HepG2 (cell line): ENCODE measurements around the gene MEGF6. TPM values are rescaled to one million over a fixed set of nuclear protein-coding genes. Genes with fewer than 3 reads are reported as not detected.

Source experiments
- EP300 ChIP-seq, 3 experiments: sonication (generic) in 1 of 3; formaldehyde crosslinking in 1 of 3; IDR thresholded peaks; 2 replicates each; pipeline versions ENCODE4 v1.5.1 to v1.6.1; 2011 to 2020; ENCODE audit warnings: low read depth in 2 of 3, low read length in 2 of 3, borderline replicate concordance in 1 of 3, improper control_type of control experiment in 1 of 3, mild to moderate bottlenecking in 1 of 3, missing genetic modification reagents in 1 of 3, moderate library complexity in 1 of 3
- KDM5B ChIP-seq: sonication (generic); formaldehyde crosslinking; IDR thresholded peaks from 2 replicates; pipeline ENCODE4 v1.4.0; 2020; ENCODE audit warnings: missing genetic modification reagents, mild to moderate bottlenecking, borderline replicate concordance
- MZF1 ChIP-seq: sonication (generic); formaldehyde crosslinking; IDR thresholded peaks from 2 replicates; pipeline ENCODE4 v1.8.1; 2023; ENCODE audit warnings: mild to moderate bottlenecking, missing genetic modification reagents, borderline replicate concordance
- PAX8 ChIP-seq: sonication (generic); formaldehyde crosslinking; IDR thresholded peaks from 2 replicates; pipeline ENCODE4 v1.8.0; 2022; ENCODE audit warnings: mild to moderate bottlenecking, missing genetic modification reagents, borderline replicate concordance
- POLR2AphosphoS2 ChIP-seq: IDR thresholded peaks from 2 replicates; pipeline ENCODE4 v1.6.1; 2011; ENCODE audit warnings: low read depth, low read length, improper control_type of control experiment
- RAD51 ChIP-seq: fragments of 450-650 bp; IDR thresholded peaks from 2 replicates; pipeline ENCODE4 v1.6.1; 2016; ENCODE audit warnings: borderline replicate concordance
- SOX13 ChIP-seq, 3 experiments: fragments of 450-650 bp in 1 of 3; sonication (generic) in 1 of 3; formaldehyde crosslinking in 1 of 3; IDR thresholded peaks in 2 of 3; conservative IDR thresholded peaks in 1 of 3; 2 replicates each; pipeline versions ENCODE4 v1.5.0 to v1.6.1; 2016 to 2020; ENCODE audit warnings: antibody characterized with exemption in 1 of 3, mild to moderate bottlenecking in 1 of 3, missing compliant biosample characterization in 1 of 3, missing genetic modification reagents in 1 of 3, moderate library complexity in 1 of 3
- TEAD3 ChIP-seq: optimal IDR thresholded peaks from 2 replicates; pipeline ENCODE3; 2016; ENCODE audit warnings: borderline replicate concordance
- ZNF446 ChIP-seq: sonication (generic); formaldehyde crosslinking; IDR thresholded peaks from 2 replicates; pipeline ENCODE4 v1.5.0; 2020; ENCODE audit warnings: mild to moderate bottlenecking, missing genetic modification reagents
- polyA plus RNA-seq, 8 experiments: library from polyadenylated mRNA; depleted of rRNA in 3 of 8; stranded (reverse) in 7 of 8; unstranded in 1 of 8; fragments of >200 nt; fragmentation: Illumina TruSeq in 4 of 8; extraction: Trizol in 4 of 8; gene quantifications; 2 replicates each; pipeline versions ENCODE4 v1.2.1 to v1.2.3, GENCODE V29; 2011 to 2016; ENCODE audit warnings: low read depth in 4 of 8, missing spikeins in 1 of 8, mixed read lengths in 1 of 8; ENCODE audit not compliant: insufficient read depth in 1 of 8
- total RNA-seq, 5 experiments: library from RNA; depleted of rRNA; stranded (reverse); fragments of >200 nt; fragmentation: Illumina TruSeq; extraction: Trizol; gene quantifications; 2 replicates each; pipeline ENCODE4 v1.2.3, GENCODE V29; 2016; ENCODE audit warnings: low read depth in 1 of 5
- TF ChIP-seq, protein P1 (sequence below): sonication (generic); formaldehyde crosslinking; conservative IDR thresholded peaks from 2 replicates; pipeline ENCODE4 v1.8.0; 2022; ENCODE audit warnings: low read depth, missing genetic modification reagents
- TF ChIP-seq, protein P2 (sequence below): IDR thresholded peaks from 2 replicates; pipeline ENCODE4 v1.4.0; 2020; ENCODE audit warnings: mild to moderate bottlenecking, missing genetic modification reagents
- TF ChIP-seq, protein P3 (sequence below): sonication (generic); formaldehyde crosslinking; IDR thresholded peaks from 2 replicates; pipeline ENCODE4 v1.4.0; 2020; ENCODE audit warnings: missing genetic modification reagents, borderline replicate concordance
- TF ChIP-seq, protein P4 (sequence below): sonication (generic); formaldehyde crosslinking; IDR thresholded peaks from 2 replicates; pipeline ENCODE4 v1.5.1; 2020; ENCODE audit warnings: missing genetic modification reagents, mild to moderate bottlenecking, borderline replicate concordance

MEGF6 gene
- total and polyA plus RNA-seq, 2 of the 13 experiments (the other 11 are each of a cell fraction or from before 2014, with no cell fraction given) = 1.9 TPM

DNA sequence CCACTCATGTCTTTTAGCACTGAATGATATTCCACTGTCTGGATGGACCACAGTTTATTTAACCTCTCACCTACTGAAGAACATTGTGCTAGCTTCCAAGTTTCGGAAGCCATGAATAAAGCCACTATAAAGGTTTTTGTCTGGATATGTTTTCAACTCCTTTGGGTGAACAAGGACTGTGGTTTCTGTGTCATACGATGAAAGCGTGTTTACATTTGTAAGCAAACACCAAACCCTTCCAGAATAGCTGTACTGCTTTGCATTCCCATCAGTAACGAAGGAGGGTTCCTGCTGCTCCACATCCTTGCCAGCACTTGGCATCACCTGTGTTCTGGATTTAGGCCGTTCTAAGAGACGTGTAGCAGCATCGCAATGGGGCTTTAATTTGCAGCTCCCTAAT lies 167.5 kb downstream of the MEGF6 start (continued):
- TF ChIP-seq KDM5B (no peak), MZF1 (CRISPR knock-in tag) (no peak), RAD51 (no peak), POLR2AphosphoS2 (no peak), ZNF446 (no peak), SOX13 (IDR thresholded peaks at IDR 0.05) (no peak), SOX13 (CRISPR knock-in tag; conservative IDR thresholded peaks at IDR 0.05 in 1 of 2, IDR thresholded peaks at IDR 0.05 in 1 of 2) (peak in 1 of 2 experiments; percentile 46; a peak in 1 of 4 replicates), EP300 (IDR thresholded peaks at IDR 0.05; ENCODE audit: low read depth in 2 of 2, low read length in 2 of 2) (no peak), EP300 (CRISPR knock-in tag; IDR thresholded peaks at IDR 0.05; ENCODE audit: borderline replicate concordance) (no peak), PAX8 (CRISPR knock-in tag) (no peak), TEAD3 (CRISPR knock-in tag) (peak; percentile 22)
- TF ChIP-seq, protein P1, sequence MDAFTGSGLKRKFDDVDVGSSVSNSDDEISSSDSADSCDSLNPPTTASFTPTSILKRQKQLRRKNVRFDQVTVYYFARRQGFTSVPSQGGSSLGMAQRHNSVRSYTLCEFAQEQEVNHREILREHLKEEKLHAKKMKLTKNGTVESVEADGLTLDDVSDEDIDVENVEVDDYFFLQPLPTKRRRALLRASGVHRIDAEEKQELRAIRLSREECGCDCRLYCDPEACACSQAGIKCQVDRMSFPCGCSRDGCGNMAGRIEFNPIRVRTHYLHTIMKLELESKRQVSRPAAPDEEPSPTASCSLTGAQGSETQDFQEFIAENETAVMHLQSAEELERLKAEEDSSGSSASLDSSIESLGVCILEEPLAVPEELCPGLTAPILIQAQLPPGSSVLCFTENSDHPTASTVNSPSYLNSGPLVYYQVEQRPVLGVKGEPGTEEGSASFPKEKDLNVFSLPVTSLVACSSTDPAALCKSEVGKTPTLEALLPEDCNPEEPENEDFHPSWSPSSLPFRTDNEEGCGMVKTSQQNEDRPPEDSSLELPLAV = no peak
- TF ChIP-seq, protein P2, sequence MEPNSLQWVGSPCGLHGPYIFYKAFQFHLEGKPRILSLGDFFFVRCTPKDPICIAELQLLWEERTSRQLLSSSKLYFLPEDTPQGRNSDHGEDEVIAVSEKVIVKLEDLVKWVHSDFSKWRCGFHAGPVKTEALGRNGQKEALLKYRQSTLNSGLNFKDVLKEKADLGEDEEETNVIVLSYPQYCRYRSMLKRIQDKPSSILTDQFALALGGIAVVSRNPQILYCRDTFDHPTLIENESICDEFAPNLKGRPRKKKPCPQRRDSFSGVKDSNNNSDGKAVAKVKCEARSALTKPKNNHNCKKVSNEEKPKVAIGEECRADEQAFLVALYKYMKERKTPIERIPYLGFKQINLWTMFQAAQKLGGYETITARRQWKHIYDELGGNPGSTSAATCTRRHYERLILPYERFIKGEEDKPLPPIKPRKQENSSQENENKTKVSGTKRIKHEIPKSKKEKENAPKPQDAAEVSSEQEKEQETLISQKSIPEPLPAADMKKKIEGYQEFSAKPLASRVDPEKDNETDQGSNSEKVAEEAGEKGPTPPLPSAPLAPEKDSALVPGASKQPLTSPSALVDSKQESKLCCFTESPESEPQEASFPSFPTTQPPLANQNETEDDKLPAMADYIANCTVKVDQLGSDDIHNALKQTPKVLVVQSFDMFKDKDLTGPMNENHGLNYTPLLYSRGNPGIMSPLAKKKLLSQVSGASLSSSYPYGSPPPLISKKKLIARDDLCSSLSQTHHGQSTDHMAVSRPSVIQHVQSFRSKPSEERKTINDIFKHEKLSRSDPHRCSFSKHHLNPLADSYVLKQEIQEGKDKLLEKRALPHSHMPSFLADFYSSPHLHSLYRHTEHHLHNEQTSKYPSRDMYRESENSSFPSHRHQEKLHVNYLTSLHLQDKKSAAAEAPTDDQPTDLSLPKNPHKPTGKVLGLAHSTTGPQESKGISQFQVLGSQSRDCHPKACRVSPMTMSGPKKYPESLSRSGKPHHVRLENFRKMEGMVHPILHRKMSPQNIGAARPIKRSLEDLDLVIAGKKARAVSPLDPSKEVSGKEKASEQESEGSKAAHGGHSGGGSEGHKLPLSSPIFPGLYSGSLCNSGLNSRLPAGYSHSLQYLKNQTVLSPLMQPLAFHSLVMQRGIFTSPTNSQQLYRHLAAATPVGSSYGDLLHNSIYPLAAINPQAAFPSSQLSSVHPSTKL (CRISPR knock-in tag) = peak; percentile 44
- TF ChIP-seq, protein P3, sequence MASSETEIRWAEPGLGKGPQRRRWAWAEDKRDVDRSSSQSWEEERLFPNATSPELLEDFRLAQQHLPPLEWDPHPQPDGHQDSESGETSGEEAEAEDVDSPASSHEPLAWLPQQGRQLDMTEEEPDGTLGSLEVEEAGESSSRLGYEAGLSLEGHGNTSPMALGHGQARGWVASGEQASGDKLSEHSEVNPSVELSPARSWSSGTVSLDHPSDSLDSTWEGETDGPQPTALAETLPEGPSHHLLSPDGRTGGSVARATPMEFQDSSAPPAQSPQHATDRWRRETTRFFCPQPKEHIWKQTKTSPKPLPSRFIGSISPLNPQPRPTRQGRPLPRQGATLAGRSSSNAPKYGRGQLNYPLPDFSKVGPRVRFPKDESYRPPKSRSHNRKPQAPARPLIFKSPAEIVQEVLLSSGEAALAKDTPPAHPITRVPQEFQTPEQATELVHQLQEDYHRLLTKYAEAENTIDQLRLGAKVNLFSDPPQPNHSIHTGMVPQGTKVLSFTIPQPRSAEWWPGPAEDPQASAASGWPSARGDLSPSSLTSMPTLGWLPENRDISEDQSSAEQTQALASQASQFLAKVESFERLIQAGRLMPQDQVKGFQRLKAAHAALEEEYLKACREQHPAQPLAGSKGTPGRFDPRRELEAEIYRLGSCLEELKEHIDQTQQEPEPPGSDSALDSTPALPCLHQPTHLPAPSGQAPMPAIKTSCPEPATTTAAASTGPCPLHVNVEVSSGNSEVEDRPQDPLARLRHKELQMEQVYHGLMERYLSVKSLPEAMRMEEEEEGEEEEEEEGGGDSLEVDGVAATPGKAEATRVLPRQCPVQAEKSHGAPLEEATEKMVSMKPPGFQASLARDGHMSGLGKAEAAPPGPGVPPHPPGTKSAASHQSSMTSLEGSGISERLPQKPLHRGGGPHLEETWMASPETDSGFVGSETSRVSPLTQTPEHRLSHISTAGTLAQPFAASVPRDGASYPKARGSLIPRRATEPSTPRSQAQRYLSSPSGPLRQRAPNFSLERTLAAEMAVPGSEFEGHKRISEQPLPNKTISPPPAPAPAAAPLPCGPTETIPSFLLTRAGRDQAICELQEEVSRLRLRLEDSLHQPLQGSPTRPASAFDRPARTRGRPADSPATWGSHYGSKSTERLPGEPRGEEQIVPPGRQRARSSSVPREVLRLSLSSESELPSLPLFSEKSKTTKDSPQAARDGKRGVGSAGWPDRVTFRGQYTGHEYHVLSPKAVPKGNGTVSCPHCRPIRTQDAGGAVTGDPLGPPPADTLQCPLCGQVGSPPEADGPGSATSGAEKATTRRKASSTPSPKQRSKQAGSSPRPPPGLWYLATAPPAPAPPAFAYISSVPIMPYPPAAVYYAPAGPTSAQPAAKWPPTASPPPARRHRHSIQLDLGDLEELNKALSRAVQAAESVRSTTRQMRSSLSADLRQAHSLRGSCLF (CRISPR knock-in tag) = no peak
- TF ChIP-seq, protein P4, sequence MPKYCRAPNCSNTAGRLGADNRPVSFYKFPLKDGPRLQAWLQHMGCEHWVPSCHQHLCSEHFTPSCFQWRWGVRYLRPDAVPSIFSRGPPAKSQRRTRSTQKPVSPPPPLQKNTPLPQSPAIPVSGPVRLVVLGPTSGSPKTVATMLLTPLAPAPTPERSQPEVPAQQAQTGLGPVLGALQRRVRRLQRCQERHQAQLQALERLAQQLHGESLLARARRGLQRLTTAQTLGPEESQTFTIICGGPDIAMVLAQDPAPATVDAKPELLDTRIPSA (CRISPR knock-in tag) = no peak
